ENCODE data around the gene AP2A1. TPM values are rescaled to one million over a fixed set of nuclear protein-coding genes. Genes with fewer than 3 reads are reported as not detected.

AP2A1 gene
- total and polyA plus RNA-seq, 2 donors (not counting 1 experiment from before 2014, with no cell fraction given), result 48.4 to 56.9 TPM

GRCh38 chr19:49738268-49738667 lies 28.5 kb upstream of the AP2A1 start:
- Histone ChIP-seq H3K79me2 (ENCODE audit: control insufficient read depth, insufficient read depth, low read length) (no peaks in the 10 kb centered on the region), H4K20me1 (ENCODE audit: control insufficient read depth, insufficient read depth, low read length, poor library complexity, severe bottlenecking) (no peaks in the 10 kb centered on the region), H3K9me3 (ENCODE audit: control extremely low read depth in 1 of 3, control insufficient read depth in 2 of 3, insufficient read depth in 1 of 3, low read length in 2 of 3) (no peaks in the 10 kb centered on the region), H3K27me3 (replicated peaks in 1 of 4; ENCODE audit: control extremely low read depth in 1 of 4, control insufficient read depth in 3 of 4, insufficient read depth in 4 of 4, low read length in 3 of 4) (no peaks in the 10 kb centered on the region), H3K4me3 (ENCODE audit: control extremely low read depth in 1 of 5, extremely low read depth in 1 of 5, insufficient read depth in 1 of 5, low read depth in 2 of 5, low read length in 4 of 5) (no peak overlapping the region), H2AFZ (ENCODE audit: insufficient read depth, low read depth, low read length, poor library complexity, severe bottlenecking) (no peak overlapping the region), H3K4me1 (ENCODE audit: control insufficient read depth in 2 of 2, insufficient read depth in 2 of 2, low read length in 2 of 2) (no peaks in the 10 kb centered on the region), H3K9ac (ENCODE audit: low read length) (no peak overlapping the region), H3K36me3 (replicated peaks in 1 of 2; ENCODE audit: control extremely low read depth in 1 of 2, control insufficient read depth in 1 of 2, extremely low read depth in 1 of 2, insufficient read depth in 2 of 2, low read length in 1 of 2) (no peaks in the 10 kb centered on the region), H3K27ac (ENCODE audit: low read length in 2 of 2) (no peak overlapping the region), H3K4me2 (replicated peaks; ENCODE audit: low read depth, low read length, poor library complexity, severe bottlenecking) (no peak overlapping the region)
- intact Hi-C loops (cut with micrococcal nuclease), result no loop called here
- Mint-ChIP-seq H3K4me1 (no peaks in the 10 kb centered on the region), H3K27me3 (peaks cover 3% of the 10 kb centered on the region), H3K9me3 (ENCODE audit: insufficient read depth) (no peaks in the 10 kb centered on the region), H3K27ac (no peak overlapping the region), H3K4me3 (no peak overlapping the region)
- TF ChIP-seq, protein P1, sequence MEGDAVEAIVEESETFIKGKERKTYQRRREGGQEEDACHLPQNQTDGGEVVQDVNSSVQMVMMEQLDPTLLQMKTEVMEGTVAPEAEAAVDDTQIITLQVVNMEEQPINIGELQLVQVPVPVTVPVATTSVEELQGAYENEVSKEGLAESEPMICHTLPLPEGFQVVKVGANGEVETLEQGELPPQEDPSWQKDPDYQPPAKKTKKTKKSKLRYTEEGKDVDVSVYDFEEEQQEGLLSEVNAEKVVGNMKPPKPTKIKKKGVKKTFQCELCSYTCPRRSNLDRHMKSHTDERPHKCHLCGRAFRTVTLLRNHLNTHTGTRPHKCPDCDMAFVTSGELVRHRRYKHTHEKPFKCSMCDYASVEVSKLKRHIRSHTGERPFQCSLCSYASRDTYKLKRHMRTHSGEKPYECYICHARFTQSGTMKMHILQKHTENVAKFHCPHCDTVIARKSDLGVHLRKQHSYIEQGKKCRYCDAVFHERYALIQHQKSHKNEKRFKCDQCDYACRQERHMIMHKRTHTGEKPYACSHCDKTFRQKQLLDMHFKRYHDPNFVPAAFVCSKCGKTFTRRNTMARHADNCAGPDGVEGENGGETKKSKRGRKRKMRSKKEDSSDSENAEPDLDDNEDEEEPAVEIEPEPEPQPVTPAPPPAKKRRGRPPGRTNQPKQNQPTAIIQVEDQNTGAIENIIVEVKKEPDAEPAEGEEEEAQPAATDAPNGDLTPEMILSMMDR (IDR thresholded peaks at IDR 0.05), result no peak
- no peak for TF ChIP-seq EZH2 (IDR thresholded peaks at IDR 0.05; ENCODE audit: borderline replicate concordance, insufficient read depth, low read depth, low read length, poor library complexity, severe bottlenecking)
- POLR2A ChIA-PET, result no interaction called here
- DNase-seq (no peak), ATAC-seq (ENCODE audit: low read depth) (no peak)
- WGBS (ENCODE audit: insufficient coverage), result 93% methylated on average over 2 of the region's 4 CpGs
- CTCF ChIA-PET, result no interaction called here

DNA sequence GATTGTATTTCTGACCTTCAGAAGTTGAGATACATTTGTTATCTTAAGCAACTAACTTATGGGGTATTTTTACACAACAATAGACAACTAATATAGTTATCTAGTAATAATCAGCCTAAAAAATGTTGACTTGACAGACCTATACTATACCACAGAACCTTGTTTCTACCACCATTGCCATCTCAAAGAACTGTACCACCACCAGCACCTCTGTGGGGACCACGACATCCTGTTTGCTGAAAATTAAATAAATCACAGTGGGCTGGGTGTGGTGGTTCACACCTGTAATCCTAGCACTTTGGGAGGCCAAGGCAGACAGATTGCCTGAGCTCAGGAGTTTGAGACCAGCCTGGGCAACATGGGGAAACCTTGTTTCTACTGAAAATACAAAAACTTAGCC lies 27.7 kb upstream of the AP2A1 start:
- H3K4me3 Mint-ChIP-seq, result no peak overlapping the region
- H2AFZ ChIP-seq (ENCODE audit: insufficient read depth, low read depth, low read length, poor library complexity, severe bottlenecking), result no peak overlapping the region
- H3K9me3 Mint-ChIP-seq (ENCODE audit: insufficient read depth), result no peaks in the 10 kb centered on the region
- ChIA-PET CTCF (no interaction called here), POLR2A (no interaction called here)
- DNase-seq (no peak), ATAC-seq (ENCODE audit: low read depth) (no peak)
- H3K4me3 ChIP-seq (ENCODE audit: control extremely low read depth in 1 of 5, extremely low read depth in 1 of 5, insufficient read depth in 1 of 5, low read depth in 2 of 5, low read length in 4 of 5), result no peak overlapping the region
- no peak overlapping the region for H3K4me2 ChIP-seq (replicated peaks; ENCODE audit: low read depth, low read length, poor library complexity, severe bottlenecking)
- 80% methylated on average over 1 of the region's 1 CpG for WGBS (ENCODE audit: insufficient coverage)
- no peaks in the 10 kb centered on the region for H4K20me1 ChIP-seq (ENCODE audit: control insufficient read depth, insufficient read depth, low read length, poor library complexity, severe bottlenecking)
- TF ChIP-seq EZH2 (IDR thresholded peaks at IDR 0.05; ENCODE audit: borderline replicate concordance, insufficient read depth, low read depth, low read length, poor library complexity, severe bottlenecking), result no peak
- TF ChIP-seq, protein P1 (IDR thresholded peaks at IDR 0.05), result no peak
- peaks cover 3% of the 10 kb centered on the region for H3K27me3 Mint-ChIP-seq
- H3K4me1 ChIP-seq (ENCODE audit: control insufficient read depth in 2 of 2, insufficient read depth in 2 of 2, low read length in 2 of 2), result no peaks in the 10 kb centered on the region
- no peak overlapping the region for H3K27ac ChIP-seq (ENCODE audit: low read length in 2 of 2)
- H3K27ac Mint-ChIP-seq, result no peak overlapping the region
- H3K36me3 ChIP-seq (replicated peaks in 1 of 2; ENCODE audit: control extremely low read depth in 1 of 2, control insufficient read depth in 1 of 2, extremely low read depth in 1 of 2, insufficient read depth in 2 of 2, low read length in 1 of 2), result no peaks in the 10 kb centered on the region
- intact Hi-C loops (cut with micrococcal nuclease), result no loop called here
- H3K9me3 ChIP-seq (ENCODE audit: control extremely low read depth in 1 of 3, control insufficient read depth in 2 of 3, insufficient read depth in 1 of 3, low read length in 2 of 3), result no peaks in the 10 kb centered on the region
- no peaks in the 10 kb centered on the region for H3K79me2 ChIP-seq (ENCODE audit: control insufficient read depth, insufficient read depth, low read length)
- no peaks in the 10 kb centered on the region for H3K27me3 ChIP-seq (replicated peaks in 1 of 4; ENCODE audit: control extremely low read depth in 1 of 4, control insufficient read depth in 3 of 4, insufficient read depth in 4 of 4, low read length in 3 of 4)
- no peak overlapping the region for H3K9ac ChIP-seq (ENCODE audit: low read length)
- H3K4me1 Mint-ChIP-seq, result no peaks in the 10 kb centered on the region
